SJSA1 (cell line): ENCODE data around the gene SLC27A4. TPM values are rescaled to one million over a fixed set of nuclear protein-coding genes. Genes with fewer than 3 reads are reported as not detected.

Experiments used
- total RNA-seq: library from RNA; depleted of rRNA; stranded (reverse); fragments of >200 nt; shearing (Covaris generic); gene quantifications from 2 replicates; pipeline ENCODE4 v1.2.3, GENCODE V29; 2014; rRNA removed

SLC27A4 gene
- total RNA-seq, 1 experiment from 2014 or later: 26.4 TPM

Other genes starting within 250 kb of the SLC27A4 start
- 37.9 and 41.4 TPM in 2 replicates for gene PTGES2, start 212.8 kb upstream of the SLC27A4 start, total RNA-seq
- gene LCN2, start 191.1 kb upstream of the SLC27A4 start, total RNA-seq: not detected in 2 replicates
- gene BBLN, start 180.3 kb upstream of the SLC27A4 start, total RNA-seq: 96.6 and 112 TPM in 2 replicates
- gene CIZ1, start 149.0 kb upstream of the SLC27A4 start, total RNA-seq: 38.2 and 38.8 TPM in 2 replicates
- 2.2 and 2.5 TPM in 2 replicates for gene DNM1, start 137.1 kb upstream of the SLC27A4 start, total RNA-seq
- 76.2 and 78.6 TPM in 2 replicates for gene GOLGA2, start 64.5 kb upstream of the SLC27A4 start, total RNA-seq
- gene SWI5, start 64.3 kb upstream of the SLC27A4 start, total RNA-seq: 25.4 and 26.7 TPM in 2 replicates
- 8.4 and 18.3 TPM in 2 replicates for gene TRUB2, start 18.1 kb upstream of the SLC27A4 start, total RNA-seq
- gene COQ4, start 17.7 kb upstream of the SLC27A4 start, total RNA-seq: 27.8 and 36.6 TPM in 2 replicates
- 22.7 and 35.0 TPM in 2 replicates for gene URM1, start 30.8 kb downstream of the SLC27A4 start, total RNA-seq
- gene CERCAM, start 80.3 kb downstream of the SLC27A4 start, total RNA-seq: 24.7 and 29.9 TPM in 2 replicates
- 48.0 and 56.9 TPM in 2 replicates for gene ODF2, start 115.5 kb downstream of the SLC27A4 start, total RNA-seq
- gene GLE1, start 164.2 kb downstream of the SLC27A4 start, total RNA-seq: 31.3 and 49.3 TPM in 2 replicates
- 165 and 181 TPM in 2 replicates for gene SPTAN1, start 212.1 kb downstream of the SLC27A4 start, total RNA-seq